Non-pigmented ciliary epithelial cell (primary cell): ENCODE results near the gene SYT5.
A peak's percentile ranks its signal among the peaks of the same experiment; 100 is the strongest.
"Not testable (repeated sequence)": the region's sequence is repeated elsewhere in the genome, so short reads cannot be mapped to it uniquely, and the experiment has no call there.

Experiments
- DNase-seq: peaks from one replicate; pipeline ENCODE4 v3.0.0-alpha.2; 2010; ENCODE audit warnings: low read depth

Gene SYT5

GRCh38 chr19:55171440-55171839 is 8.6 kb downstream of the SYT5 start:
- no peak for DNase-seq

- no peak for DNase-seq
Measured at GRCh38 chr19:55169136-55169535, 11.0 kb downstream of the SYT5 start.

- peak; percentile 92 for DNase-seq
Measured at GRCh38 chr19:55166530-55167268, 13.4 kb downstream of the SYT5 start, which contains the start of gene DNAAF3. Gene DNAAF3 (minus strand): TSS chr19:55166613. CDS start chr19:55166413, 200 bp downstream.

GRCh38 chr19:55165952-55166529 is 14.0 kb downstream of the SYT5 start:
- peak; percentile 47 for DNase-seq

- no peak for DNase-seq
Measured at GRCh38 chr19:55161571-55162322, 18.3 kb downstream of the SYT5 start.

- DNase-seq: no peak
Measured at GRCh38 chr19:55160986-55161365, 19.1 kb downstream of the SYT5 start.

GRCh38 chr19:55160128-55160985 is 19.7 kb downstream of the SYT5 start:
- DNase-seq: no peak

GRCh38 chr19:55158848-55159749 is 21.0 kb downstream of the SYT5 start:
- no peak for DNase-seq

GRCh38 chr19:55158423-55158822 is 21.7 kb downstream of the SYT5 start:
- no peak for DNase-seq

- DNase-seq: no peak
Measured at GRCh38 chr19:55157064-55157908, 22.8 kb downstream of the SYT5 start, which contains the start of gene TNNI3. Gene TNNI3 (minus strand): TSS chr19:55157732. CDS start chr19:55157589, 143 bp downstream.

- DNase-seq: no peak
Measured at GRCh38 chr19:55156202-55157063, 23.7 kb downstream of the SYT5 start.

- not testable (repeated sequence) for DNase-seq
Measured at GRCh38 chr19:55155784-55156183, 24.3 kb downstream of the SYT5 start.

GRCh38 chr19:55153652-55154264 is 26.3 kb downstream of the SYT5 start:
- no peak for DNase-seq

GRCh38 chr19:55152017-55152416 is 28.1 kb downstream of the SYT5 start:
- DNase-seq: no peak

- DNase-seq: no peak
Measured at GRCh38 chr19:55149078-55150003, 30.7 kb downstream of the SYT5 start, which contains the start of gene TNNT1. Gene TNNT1 (minus strand): TSS chr19:55149206. CDS start chr19:55147157, 2,049 bp downstream.

GRCh38 chr19:55147545-55148251 is 32.4 kb downstream of the SYT5 start:
- DNase-seq: no peak
